ENCODE data around the gene PREX1. TPM values are rescaled to one million over a fixed set of nuclear protein-coding genes. Genes with fewer than 3 reads are reported as not detected.

PREX1 gene
- polyA plus RNA-seq, 3 donors: 3.3 to 22.8 (median 21.5) TPM

- 65 to 76% (median 75%) methylated on average over 16 of the region's 16 CpGs for WGBS, 3 donors
- no peak overlapping the region for H3K27ac ChIP-seq (ENCODE audit: low read depth, low read length)
Observed at GRCh38 chr20:48652961-48653705, 174.7 kb downstream of the PREX1 start.

- H3K27ac ChIP-seq (ENCODE audit: low read depth, low read length): no peak overlapping the region
- WGBS, 3 donors: 93 to 96% (median 96%) methylated on average over 11 of the region's 11 CpGs
Observed at GRCh38 chr20:48651960-48652359, 175.8 kb downstream of the PREX1 start.

GRCh38 chr20:48651271-48651670 lies 176.5 kb downstream of the PREX1 start:
- WGBS, 3 donors: 88 to 95% (median 93%) methylated on average over 14 of the region's 14 CpGs
- no peak overlapping the region for H3K27ac ChIP-seq (ENCODE audit: low read depth, low read length)

GRCh38 chr20:48649868-48650267 lies 177.9 kb downstream of the PREX1 start:
- 97% methylated on average over 9 of the region's 9 CpGs for WGBS, 3 donors
- H3K27ac ChIP-seq (ENCODE audit: low read depth, low read length): no peak overlapping the region

GRCh38 chr20:48649104-48649626 lies 178.6 kb downstream of the PREX1 start:
- WGBS, 3 donors: 92 to 95% (median 93%) methylated on average over 9 of the region's 9 CpGs
- no peak overlapping the region for H3K27ac ChIP-seq (ENCODE audit: low read depth, low read length)

- WGBS, 3 donors: 63 to 85% (median 77%) methylated on average over 9 of the region's 9 CpGs
- H3K27ac ChIP-seq (ENCODE audit: low read depth, low read length): no peak overlapping the region
Observed at GRCh38 chr20:48648482-48649051, 179.2 kb downstream of the PREX1 start.

- 74 to 84% (median 84%) methylated on average over 5 of the region's 5 CpGs for WGBS, 3 donors
- H3K27ac ChIP-seq (ENCODE audit: low read depth, low read length): no peak overlapping the region
Observed at GRCh38 chr20:48647858-48648257, 179.9 kb downstream of the PREX1 start.

- 88 to 90% (median 89%) methylated on average over 13 of the region's 13 CpGs for WGBS, 3 donors
- no peak overlapping the region for H3K27ac ChIP-seq (ENCODE audit: low read depth, low read length)
Observed at GRCh38 chr20:48645666-48646065, 182.1 kb downstream of the PREX1 start.

GRCh38 chr20:48644286-48644828 lies 183.4 kb downstream of the PREX1 start:
- WGBS, 3 donors: 75 to 89% (median 89%) methylated on average over 15 of the region's 15 CpGs
- H3K27ac ChIP-seq (ENCODE audit: low read depth, low read length): no peak overlapping the region

GRCh38 chr20:48642105-48642880 lies 185.5 kb downstream of the PREX1 start:
- WGBS, 3 donors: 93 to 96% (median 94%) methylated on average over 11 of the region's 11 CpGs
- no peak overlapping the region for H3K27ac ChIP-seq (ENCODE audit: low read depth, low read length)

GRCh38 chr20:48640871-48641270 lies 186.9 kb downstream of the PREX1 start:
- WGBS, 3 donors: 87 to 97% (median 94%) methylated on average over 2 of the region's 2 CpGs
- H3K27ac ChIP-seq (ENCODE audit: low read depth, low read length): no peak overlapping the region

- 85 to 90% (median 85%) methylated on average over 5 of the region's 5 CpGs for WGBS, 3 donors
- no peak overlapping the region for H3K27ac ChIP-seq (ENCODE audit: low read depth, low read length)
Observed at GRCh38 chr20:48639899-48640298, 187.9 kb downstream of the PREX1 start.

- WGBS, 3 donors: 77 to 83% (median 79%) methylated on average over 11 of the region's 11 CpGs
Observed at GRCh38 chr20:48638546-48638945, 189.3 kb downstream of the PREX1 start.

GRCh38 chr20:48637461-48637860 lies 190.3 kb downstream of the PREX1 start:
- H3K27ac ChIP-seq (ENCODE audit: low read depth, low read length): no peak overlapping the region
- 85 to 94% (median 94%) methylated on average over 9 of the region's 9 CpGs for whole genome bisulfite sequencing, 3 donors

More at GRCh38 chr20:48638546-48638945, 189.3 kb downstream of the PREX1 start:
- no peak overlapping the region for H3K27ac ChIP-seq (ENCODE audit: low read depth, low read length)

GRCh38 chr20:48636301-48636700 lies 191.5 kb downstream of the PREX1 start:
- WGBS, 3 donors: 92 to 95% (median 94%) methylated on average over 25 to 26 of the region's 26 CpGs

GRCh38 chr20:48635791-48636267 lies 192.0 kb downstream of the PREX1 start:
- 28 to 38% (median 31%) methylated on average over 5 of the region's 5 CpGs for WGBS, 3 donors
- H3K27ac ChIP-seq (ENCODE audit: low read depth, low read length): no peak overlapping the region

More at GRCh38 chr20:48636301-48636700, 191.5 kb downstream of the PREX1 start:
- H3K27ac ChIP-seq (ENCODE audit: low read depth, low read length): no peak overlapping the region

GRCh38 chr20:48635361-48635760 lies 192.4 kb downstream of the PREX1 start:
- 81 to 95% (median 91%) methylated on average over 5 of the region's 5 CpGs for WGBS, 3 donors
- no peak overlapping the region for H3K27ac ChIP-seq (ENCODE audit: low read depth, low read length)

- H3K27ac ChIP-seq (ENCODE audit: low read depth, low read length): no peak overlapping the region
- 87 to 97% (median 93%) methylated on average over 7 of the region's 7 CpGs for WGBS, 3 donors
Observed at GRCh38 chr20:48634641-48635040, 193.2 kb downstream of the PREX1 start.
